ENCODE results near the gene EML1. TPM values are rescaled to one million over a fixed set of nuclear protein-coding genes. Genes with fewer than 3 reads are reported as not detected.

Gene EML1
- total RNA-seq, 1 donor from 2014 or later: 28.3 TPM

GRCh38 chr14:99829450-99829849 lies 36.2 kb downstream of the EML1 start:
- intact Hi-C loops (cut with DNase I): no loop called here
- no peaks in the 10 kb centered on the region for H3K9me3 ChIP-seq
- H3K36me3 ChIP-seq: no peaks in the 10 kb centered on the region
- H3K27ac ChIP-seq: no peak overlapping the region
- H3K4me3 ChIP-seq: no peak overlapping the region
- DNase-seq (ENCODE audit: low spot score in 2 of 2): no peak
- H3K4me1 ChIP-seq: no peaks in the 10 kb centered on the region
- no peaks in the 10 kb centered on the region for H3K27me3 ChIP-seq
- no peak for TF ChIP-seq CTCF (IDR thresholded peaks at IDR 0.05)

GRCh38 chr14:99831303-99831702 lies 38.1 kb downstream of the EML1 start:
- intact Hi-C loops (cut with DNase I): no loop called here
- H3K4me1 ChIP-seq: no peaks in the 10 kb centered on the region
- TF ChIP-seq CTCF (IDR thresholded peaks at IDR 0.05): no peak
- H3K27ac ChIP-seq: no peak overlapping the region
- H3K9me3 ChIP-seq: no peaks in the 10 kb centered on the region
- no peaks in the 10 kb centered on the region for H3K36me3 ChIP-seq
- no peak for DNase-seq (ENCODE audit: low spot score in 2 of 2)
- no peaks in the 10 kb centered on the region for H3K27me3 ChIP-seq
- no peak overlapping the region for H3K4me3 ChIP-seq

GRCh38 chr14:99831903-99832685 lies 38.9 kb downstream of the EML1 start:
- intact Hi-C loops (cut with DNase I): no loop called here
- DNase-seq (ENCODE audit: low spot score in 2 of 2): no peak
- TF ChIP-seq CTCF (IDR thresholded peaks at IDR 0.05): no peak
- H3K4me3 ChIP-seq: no peak overlapping the region
- H3K36me3 ChIP-seq: no peaks in the 10 kb centered on the region
- no peaks in the 10 kb centered on the region for H3K9me3 ChIP-seq
- no peak overlapping the region for H3K27ac ChIP-seq
- H3K4me1 ChIP-seq: no peaks in the 10 kb centered on the region
- no peaks in the 10 kb centered on the region for H3K27me3 ChIP-seq

- no peaks in the 10 kb centered on the region for H3K36me3 ChIP-seq
- H3K27me3 ChIP-seq: no peaks in the 10 kb centered on the region
- no peak overlapping the region for H3K4me3 ChIP-seq
- no peak for DNase-seq (ENCODE audit: low spot score in 2 of 2)
- no peaks in the 10 kb centered on the region for H3K9me3 ChIP-seq
- no peak for TF ChIP-seq CTCF (IDR thresholded peaks at IDR 0.05)
- H3K27ac ChIP-seq: no peak overlapping the region
- H3K4me1 ChIP-seq: peaks cover 0 to 3% of the 10 kb centered on the region in 2 donors
- intact Hi-C loops (cut with DNase I): no loop called here
Observed at GRCh38 chr14:99837822-99838221, 44.6 kb downstream of the EML1 start.

GRCh38 chr14:99838639-99839134 lies 45.5 kb downstream of the EML1 start:
- H3K36me3 ChIP-seq: no peaks in the 10 kb centered on the region
- no peak overlapping the region for H3K27ac ChIP-seq
- peaks cover 0 to 3% of the 10 kb centered on the region in 2 donors for H3K4me1 ChIP-seq
- no peak overlapping the region for H3K4me3 ChIP-seq
- intact Hi-C loops (cut with DNase I): no loop called here
- no peaks in the 10 kb centered on the region for H3K27me3 ChIP-seq
- no peak for TF ChIP-seq CTCF (IDR thresholded peaks at IDR 0.05)
- no peak for DNase-seq (ENCODE audit: low spot score in 2 of 2)
- no peaks in the 10 kb centered on the region for H3K9me3 ChIP-seq

Data from ascending aorta (tissue), 2 donors.